NCI-H2081 (cell line): ENCODE data around the gene ITPKB.
"Not testable (repeated sequence)": the region's sequence is repeated elsewhere in the genome, so short reads cannot be mapped to it uniquely, and the experiment has no call there.

ENCODE experiments used
- DNase-seq, 2 experiments: peaks; one replicate each; lab custom pipeline; 2025; lab: John Stamatoyannopoulos, UW

Gene ITPKB

GRCh38 chr1:226624526-226624925 lies 114.6 kb downstream of the ITPKB start:
- DNase-seq = no peak

GRCh38 chr1:226622012-226622411 lies 117.1 kb downstream of the ITPKB start:
- DNase-seq = no peak

- DNase-seq = no peak
These were observed 120.1 kb downstream of the ITPKB start for GRCh38 chr1:226619031-226619430.

- no peak for DNase-seq
These were observed 120.7 kb downstream of the ITPKB start for GRCh38 chr1:226618380-226618779.

GRCh38 chr1:226617719-226618118 lies 121.4 kb downstream of the ITPKB start:
- DNase-seq = not testable (repeated sequence)

GRCh38 chr1:226617109-226617508 lies 122.0 kb downstream of the ITPKB start:
- DNase-seq = no peak

GRCh38 chr1:226616636-226617035 lies 122.4 kb downstream of the ITPKB start:
- no peak for DNase-seq

GRCh38 chr1:226615876-226616275 lies 123.2 kb downstream of the ITPKB start:
- DNase-seq = no peak

GRCh38 chr1:226611980-226612379 lies 127.1 kb downstream of the ITPKB start:
- DNase-seq = not testable (repeated sequence)

- DNase-seq = no peak
These were observed 127.8 kb downstream of the ITPKB start for GRCh38 chr1:226611301-226611700.

GRCh38 chr1:226610671-226611070 lies 128.4 kb downstream of the ITPKB start:
- DNase-seq = no peak

- DNase-seq = no peak
These were observed 129.1 kb downstream of the ITPKB start for GRCh38 chr1:226609836-226610455.

GRCh38 chr1:226608699-226609505 lies 130.2 kb downstream of the ITPKB start:
- peak; percentile 59 to 71 for DNase-seq

- no peak for DNase-seq
These were observed 131.3 kb downstream of the ITPKB start for GRCh38 chr1:226607821-226608220.

- no peak for DNase-seq
These were observed 131.8 kb downstream of the ITPKB start for GRCh38 chr1:226607268-226607660.

GRCh38 chr1:226606311-226607267 lies 132.5 kb downstream of the ITPKB start:
- DNase-seq = no peak

GRCh38 chr1:226605318-226605950 lies 133.6 kb downstream of the ITPKB start:
- DNase-seq = no peak

GRCh38 chr1:226604560-226605317 lies 134.3 kb downstream of the ITPKB start:
- DNase-seq = no peak

GRCh38 chr1:226603858-226604559 lies 135.1 kb downstream of the ITPKB start:
- no peak for DNase-seq
